Superior temporal gyrus (tissue), 1 donor: ENCODE results near the gene NPIPB2.
"Not testable (repeated sequence)": the region's sequence is repeated elsewhere in the genome, so short reads cannot be mapped to it uniquely, and the experiment has no call there.

ENCODE experiments used
- DNase-seq: peaks from one replicate; pipeline ENCODE4 v3.0.0-alpha.2; 2016; ENCODE audit errors: extremely low spot score

The NPIPB2 gene

DNA sequence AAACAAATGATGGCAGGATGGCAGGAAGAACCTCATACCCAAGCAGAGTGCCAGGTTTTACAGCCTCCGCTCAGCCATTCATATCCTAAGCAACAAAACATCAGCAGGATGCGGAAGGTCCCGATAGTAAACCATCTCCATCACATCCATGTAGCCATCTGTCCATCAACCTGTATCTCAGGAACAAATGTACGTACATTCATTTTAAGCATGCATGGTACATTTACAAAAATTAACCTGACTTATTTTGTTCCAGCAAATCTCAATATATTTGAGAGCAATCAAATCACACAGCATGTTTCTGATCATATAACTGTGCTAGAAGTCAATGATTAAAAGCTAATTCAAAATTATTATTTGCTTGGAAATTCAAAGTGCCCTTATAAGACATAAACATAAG, at the start of gene NPIPB2:
Gene NPIPB2 (minus strand): TSS at position 101 of the 400 bp plus-strand sequence. CDS start 0 bp downstream, at position 101.
- DNase-seq = not testable (repeated sequence)

DNA sequence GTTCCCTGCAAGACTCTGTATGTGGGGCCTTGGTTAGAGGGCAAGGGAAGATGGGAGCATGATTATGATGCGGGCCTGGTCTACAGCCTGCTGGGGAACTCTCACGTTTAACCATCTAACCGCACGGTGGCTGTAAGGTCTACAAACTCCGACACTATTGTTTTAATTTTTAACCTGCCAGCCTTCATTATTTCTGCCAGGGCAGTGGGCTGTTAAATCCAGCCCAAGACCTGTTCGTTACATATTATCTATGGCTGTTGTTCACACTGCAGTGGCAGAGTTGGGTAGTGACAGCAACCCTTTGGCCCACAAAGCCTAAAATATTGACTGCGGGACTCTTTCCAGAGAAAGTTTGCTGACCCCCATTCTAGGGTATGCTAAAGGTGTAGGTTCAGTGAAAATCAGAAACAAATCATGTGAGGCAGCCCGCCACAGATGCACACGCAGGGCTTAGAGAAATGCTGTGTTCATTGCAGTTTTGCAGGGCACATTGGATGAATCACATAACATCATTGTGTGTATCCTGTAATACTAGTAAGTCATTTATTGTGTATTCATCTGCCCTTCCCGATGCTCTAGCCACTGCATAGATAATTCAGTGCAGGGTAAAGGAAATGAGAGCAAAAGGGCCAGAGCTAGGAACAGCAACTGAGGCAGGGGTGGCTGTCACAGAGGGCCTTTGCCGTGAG, 49.0 kb upstream of the NPIPB2 start:
- no peak for DNase-seq

DNA sequence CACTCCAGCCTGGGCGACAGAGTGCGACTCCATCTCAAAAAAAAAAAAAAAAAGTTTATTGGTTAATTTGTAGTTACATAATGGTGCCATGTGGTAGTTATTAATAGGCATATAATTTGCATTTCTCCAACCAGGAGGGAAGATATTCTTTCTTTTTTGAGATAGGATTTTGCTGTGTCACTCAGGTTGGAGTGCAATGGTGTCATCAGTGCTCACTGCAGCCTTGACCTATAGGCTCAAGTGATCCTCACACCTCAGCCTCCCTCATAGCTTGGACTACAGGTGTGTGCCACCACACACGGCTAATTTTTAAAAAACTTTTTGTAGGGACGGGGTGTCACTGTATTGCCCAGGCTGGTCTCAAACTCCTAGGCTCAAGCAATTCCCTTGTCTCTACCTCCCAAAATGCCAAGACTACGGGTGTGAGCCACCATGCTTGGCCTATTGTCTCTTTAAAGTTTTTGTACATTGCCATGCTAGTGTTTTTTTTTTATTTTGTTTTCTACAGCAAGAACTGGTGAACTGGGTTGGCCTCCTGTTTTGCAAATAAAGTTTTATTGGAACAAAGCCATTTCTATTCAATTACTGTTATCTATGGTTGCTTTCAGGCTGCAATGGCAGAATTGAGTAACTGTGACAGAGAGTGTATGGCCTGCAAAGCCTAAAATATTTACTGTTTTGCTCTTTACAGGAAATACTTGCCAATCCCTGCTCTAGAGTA, 46.6 kb upstream of the NPIPB2 start:
- no peak for DNase-seq

DNA sequence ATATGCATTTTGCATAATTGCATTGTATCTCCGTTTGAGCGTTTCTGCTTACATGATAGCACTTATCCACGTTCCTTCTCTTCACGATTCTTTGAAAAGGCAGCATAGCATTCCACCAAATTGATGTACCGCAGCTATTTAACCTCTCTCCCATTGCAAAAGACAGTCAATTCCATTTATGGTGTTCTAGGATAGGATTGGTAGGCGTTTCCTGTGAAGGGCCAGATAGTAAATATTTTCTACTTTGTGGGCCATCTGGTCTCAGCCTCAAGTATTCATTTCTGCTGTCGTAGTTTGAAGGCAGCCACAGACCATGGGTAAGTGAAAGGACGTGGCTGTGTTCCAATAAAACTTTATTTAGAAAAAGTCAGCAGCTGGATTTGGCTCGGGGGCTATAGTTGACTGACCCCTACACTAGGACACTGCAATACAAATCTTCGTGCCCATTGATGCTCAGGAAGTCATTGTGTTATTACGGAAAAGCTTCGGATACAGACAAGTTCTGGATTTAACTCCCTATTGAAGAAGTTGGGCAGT, 44.7 kb upstream of the NPIPB2 start:
- DNase-seq = no peak

DNA sequence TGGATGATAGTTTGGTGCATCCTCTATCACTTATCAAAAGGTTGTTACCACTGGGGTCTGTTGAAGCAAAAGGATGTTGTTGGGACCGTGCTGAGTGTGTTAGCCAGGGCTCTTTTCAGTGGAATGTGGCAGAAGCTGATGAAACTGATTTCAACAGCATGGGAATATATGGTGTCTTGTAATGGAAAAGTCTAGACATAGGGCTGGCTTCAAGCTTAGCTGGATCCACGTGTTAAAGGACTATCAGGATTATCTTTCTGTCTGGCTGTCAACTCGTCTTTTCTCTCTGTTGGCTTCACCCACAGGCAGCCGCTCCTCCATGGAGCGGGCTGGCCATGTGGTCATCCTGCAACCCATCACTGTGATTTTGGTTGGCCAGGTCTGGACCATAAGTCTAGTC, 43.4 kb upstream of the NPIPB2 start:
- DNase-seq = no peak

DNA sequence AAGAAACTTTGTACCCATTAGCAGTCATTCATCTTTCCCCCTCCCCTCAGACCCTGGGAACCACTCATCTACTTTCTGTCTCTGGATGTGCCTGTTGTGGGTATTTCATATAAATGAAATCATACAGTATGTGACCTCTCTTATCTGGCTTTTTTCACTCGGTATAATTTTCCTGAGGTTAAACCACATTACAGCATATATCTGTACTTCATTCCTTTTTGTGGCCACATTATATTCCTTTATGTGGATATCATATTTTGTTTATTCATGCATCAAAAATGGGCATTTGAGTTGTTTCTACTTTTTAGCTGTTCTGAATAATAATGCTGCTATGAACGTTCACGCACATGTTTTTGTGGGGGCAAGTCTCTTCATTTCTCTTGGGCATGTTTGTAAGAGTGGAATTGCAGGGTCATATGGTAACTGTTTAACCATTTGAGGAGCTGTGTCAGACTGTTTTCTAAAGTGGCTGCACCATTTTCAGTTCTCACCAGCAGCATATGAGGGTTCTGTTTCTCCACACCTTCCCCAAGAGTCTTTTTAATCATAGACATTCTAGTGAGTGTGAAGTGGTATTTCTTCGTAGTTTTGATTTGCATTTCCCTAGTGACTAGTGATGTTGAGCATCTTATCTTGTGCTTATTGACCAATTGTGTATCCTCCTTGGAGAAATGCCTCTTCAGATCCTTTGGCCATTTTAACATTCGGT, 38.4 kb upstream of the NPIPB2 start:
- no peak for DNase-seq

DNA sequence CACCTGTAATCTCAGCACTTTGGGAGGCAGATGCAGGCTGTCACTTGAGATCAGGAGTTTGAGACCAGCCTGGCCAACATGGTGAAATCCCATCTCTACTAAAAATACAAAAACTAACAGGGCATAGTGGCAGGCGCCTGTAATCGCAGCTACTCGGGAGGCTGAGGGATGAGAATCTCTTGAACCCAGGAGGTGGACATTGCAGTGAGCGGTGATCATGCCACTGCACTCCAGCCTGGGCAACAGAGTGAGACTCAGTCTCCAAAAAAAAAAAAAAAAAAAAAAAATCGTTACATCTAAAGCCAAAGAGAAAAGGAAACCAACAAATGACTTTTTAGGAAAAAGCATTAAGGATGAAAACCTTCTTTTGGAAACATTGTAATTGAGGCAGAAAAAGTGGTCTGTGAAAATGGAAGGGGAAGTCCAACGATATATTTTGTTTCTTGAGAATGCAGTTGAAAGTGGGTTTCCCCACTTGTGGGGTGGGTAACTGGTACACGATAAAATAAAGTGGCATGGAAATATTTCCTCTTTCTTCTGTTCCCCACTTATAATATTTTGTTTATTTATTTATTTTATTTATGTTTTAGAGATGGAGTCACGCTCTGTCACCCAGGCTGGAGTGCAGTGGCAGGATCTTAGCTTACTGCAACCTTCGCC, 37.3 kb upstream of the NPIPB2 start:
- no peak for DNase-seq

DNA sequence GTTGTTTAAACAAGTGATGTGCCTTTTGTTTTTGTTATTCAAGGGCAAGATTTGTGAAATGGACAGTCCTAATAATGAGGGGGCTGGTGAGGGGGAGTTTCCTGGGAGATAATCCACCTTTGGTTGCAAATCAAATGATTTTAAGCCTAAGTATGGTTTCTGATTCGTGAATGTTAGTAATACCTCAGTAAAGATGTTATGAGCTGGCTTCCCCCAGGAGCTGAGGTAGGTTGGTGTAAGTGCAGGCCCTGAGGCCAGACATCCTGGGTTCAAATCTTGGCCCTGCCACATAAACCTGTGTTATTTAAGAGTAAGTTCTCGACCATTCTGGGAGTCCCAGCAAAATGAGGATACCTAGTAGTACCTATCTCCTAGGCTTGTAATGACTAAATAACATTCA, 36.2 kb upstream of the NPIPB2 start:
- no peak for DNase-seq

DNA sequence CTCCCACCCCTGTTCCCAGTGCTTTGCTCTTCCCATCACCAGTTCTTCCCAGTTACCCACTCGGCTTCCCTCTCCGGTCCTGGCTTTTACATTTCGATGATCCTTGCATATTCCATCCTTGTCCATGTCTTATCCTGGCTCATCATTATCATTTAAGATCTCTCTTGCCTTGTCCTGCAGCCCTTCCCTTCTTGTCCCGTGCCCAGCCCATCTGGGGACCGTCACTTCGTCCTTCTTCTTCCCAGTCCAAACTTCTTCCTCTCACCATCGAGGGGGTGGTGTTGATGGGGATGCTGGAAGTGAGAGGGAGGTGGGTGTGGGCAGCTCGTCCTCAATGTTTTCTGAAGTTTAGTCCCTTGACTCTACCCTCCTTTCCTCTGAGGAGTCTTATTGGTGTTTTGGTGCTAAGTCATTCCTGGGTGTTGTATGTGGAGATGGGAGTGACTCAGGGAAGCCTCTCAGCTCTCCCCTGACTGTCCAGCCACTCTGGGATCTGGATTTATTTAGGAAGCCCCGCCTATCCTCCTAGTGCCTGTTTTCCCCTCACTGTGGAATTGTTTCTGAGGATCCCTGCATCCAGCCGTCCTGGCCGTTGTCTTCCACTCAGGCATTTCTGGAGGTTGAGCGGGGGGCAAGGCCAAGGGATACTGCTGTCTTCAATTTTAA, 35.7 kb upstream of the NPIPB2 start:
- peak; percentile 51 for DNase-seq

DNA sequence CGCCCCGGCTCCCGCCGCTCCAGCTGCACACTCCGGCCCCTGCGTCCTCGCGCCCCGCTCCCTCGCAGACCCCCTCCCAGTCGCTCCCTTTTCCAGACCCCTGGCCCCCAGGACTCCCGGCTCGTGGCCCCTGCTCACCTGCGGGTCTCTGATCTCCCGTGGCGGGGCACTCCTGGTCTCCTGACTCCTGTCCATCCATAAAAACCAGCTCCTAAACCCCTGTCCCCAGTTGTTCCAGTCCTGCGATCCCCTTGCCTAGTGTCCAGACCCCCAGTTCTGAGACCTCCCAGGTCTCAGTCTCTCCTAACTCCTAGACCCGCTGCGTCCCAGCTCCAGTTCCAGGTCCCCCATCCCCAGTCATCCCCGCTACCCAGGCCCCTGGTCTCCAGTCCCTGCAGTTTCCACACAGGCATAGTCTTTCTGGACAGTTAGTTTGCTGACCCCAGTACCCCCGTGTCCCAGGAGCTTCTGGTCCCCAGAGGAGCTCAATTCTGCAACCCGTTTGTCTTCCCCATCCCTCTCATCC, 35.1 kb upstream of the NPIPB2 start:
- no peak for DNase-seq

DNA sequence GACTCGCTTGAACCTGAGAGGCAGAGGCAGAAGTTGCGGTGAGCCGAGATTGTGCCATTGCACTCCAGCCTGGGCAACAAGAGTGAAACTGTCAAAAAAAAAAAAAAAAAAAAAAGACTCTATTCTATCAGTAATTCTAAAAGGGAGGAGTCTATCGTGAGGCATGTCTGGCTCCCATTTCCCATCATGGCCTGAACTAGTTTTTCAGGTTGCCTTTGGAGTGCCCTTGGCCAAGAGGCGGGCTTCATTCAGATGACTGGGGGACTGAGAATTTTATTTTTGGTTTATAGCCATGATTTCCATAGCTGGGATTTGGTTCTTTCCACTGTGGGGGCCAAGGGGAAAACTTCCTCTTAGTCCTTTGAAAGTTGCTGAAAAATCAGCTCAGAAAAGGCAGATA, 31.2 kb upstream of the NPIPB2 start:
- no peak for DNase-seq

DNA sequence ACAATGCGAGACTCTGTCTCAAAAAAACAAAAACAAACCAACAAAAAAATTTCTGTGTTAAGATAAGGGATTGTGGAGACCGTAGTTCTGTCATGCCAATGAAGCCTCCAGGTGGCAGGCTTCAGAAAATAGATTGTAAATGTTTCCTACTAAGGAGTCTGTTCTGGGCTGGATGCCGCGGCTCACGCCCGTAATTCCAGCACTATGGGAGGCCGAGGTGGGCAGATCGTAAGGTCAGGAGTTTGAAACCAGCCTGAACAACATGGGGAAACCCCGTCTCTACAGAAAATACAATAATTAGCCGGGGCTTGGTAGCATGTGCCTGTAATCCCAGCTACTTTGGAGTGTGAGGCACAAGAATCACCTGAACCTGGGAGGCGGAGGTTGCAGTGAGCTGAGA, 30.3 kb upstream of the NPIPB2 start:
- no peak for DNase-seq

DNA sequence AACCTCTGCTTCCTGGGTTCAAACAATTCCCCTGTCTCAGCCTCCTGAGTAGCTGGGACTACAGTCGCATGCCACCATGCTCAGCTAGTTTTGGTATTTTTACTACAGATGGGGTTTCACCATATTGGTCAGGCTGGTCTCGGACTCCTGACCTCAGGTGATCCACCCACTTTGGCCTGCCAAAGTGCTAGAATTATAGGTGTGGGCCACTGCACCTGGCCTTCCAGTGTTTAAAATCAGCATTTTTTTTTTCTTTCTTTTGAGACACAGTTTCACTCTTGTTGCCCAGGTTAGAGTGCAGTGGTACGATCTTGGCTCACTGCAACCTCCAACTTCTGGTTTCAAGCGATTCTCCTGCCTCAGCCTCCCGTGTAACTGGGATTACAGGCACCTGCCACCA, 28.4 kb upstream of the NPIPB2 start:
- DNase-seq = not testable (repeated sequence)

DNA sequence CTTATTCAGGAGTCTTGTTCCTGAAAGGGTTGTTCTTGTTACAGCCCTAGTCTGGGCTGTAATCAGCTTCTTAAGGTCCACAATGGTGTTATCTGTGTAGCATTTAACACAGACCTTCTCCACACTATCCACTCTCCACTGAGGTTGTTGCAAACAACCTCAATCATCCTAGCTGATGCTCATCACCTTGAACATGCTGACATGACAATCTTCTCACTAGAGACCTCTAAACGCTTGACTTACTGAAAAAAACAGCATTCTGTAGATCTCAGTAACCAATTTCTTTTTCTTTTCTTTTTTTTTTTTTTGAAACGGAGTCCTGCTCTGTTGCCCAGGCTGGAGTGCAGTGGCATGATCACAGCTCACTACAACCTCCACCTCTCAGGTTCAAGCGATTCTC, 26.7 kb upstream of the NPIPB2 start:
- no peak for DNase-seq

DNA sequence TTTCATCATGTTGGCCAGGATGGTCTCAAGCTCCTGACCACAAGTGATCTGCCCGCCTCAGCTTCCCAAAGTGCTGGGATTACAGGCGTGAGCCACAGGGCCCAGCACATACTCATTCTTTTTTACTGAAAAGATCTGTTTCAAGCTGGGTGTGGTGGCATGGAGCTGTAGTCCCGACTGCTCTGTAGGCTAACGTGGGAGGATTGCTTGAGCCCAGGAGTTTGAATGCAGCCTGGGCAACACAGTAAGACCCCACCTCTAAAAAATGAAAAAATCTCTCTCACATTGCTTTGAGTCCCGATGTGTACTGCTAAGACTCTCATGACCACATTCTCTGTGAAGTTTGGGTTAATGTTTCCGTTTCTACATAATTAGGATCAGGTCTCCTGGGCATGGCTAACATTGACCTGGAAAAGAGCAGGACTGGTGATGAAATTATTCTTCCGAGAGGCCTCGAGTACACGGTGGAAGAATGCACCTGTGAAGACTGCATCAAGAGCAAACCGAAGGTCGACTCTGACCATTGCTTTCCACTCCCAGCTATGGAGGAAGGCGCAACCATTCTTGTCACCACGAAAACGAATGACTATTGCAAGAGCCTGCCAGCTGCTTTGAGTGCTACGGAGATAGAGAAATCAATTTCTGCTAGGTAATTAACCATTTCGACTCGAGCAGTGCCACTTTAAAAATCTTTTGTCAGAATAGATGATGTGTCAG, 25.5 kb upstream of the NPIPB2 start:
- DNase-seq = no peak

DNA sequence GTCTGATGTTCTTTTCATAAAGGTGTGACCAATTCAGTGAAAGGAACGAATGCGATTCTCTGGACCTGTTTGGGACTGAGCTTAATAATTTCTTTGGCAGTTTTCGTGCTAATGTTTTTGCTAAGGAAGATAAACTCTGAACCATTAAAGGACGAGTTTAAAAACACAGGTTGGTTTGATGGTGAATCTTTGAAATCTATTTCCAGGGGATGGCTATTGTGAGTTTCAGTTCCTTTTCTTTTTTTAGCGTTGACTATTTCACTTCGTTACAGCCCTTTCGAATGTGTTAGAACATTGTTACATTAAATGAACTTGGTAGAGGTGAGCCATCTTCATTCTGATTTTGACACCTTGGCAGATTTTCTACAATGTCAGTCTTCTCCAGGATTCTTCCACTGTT, 24.3 kb upstream of the NPIPB2 start:
- DNase-seq = no peak

DNA sequence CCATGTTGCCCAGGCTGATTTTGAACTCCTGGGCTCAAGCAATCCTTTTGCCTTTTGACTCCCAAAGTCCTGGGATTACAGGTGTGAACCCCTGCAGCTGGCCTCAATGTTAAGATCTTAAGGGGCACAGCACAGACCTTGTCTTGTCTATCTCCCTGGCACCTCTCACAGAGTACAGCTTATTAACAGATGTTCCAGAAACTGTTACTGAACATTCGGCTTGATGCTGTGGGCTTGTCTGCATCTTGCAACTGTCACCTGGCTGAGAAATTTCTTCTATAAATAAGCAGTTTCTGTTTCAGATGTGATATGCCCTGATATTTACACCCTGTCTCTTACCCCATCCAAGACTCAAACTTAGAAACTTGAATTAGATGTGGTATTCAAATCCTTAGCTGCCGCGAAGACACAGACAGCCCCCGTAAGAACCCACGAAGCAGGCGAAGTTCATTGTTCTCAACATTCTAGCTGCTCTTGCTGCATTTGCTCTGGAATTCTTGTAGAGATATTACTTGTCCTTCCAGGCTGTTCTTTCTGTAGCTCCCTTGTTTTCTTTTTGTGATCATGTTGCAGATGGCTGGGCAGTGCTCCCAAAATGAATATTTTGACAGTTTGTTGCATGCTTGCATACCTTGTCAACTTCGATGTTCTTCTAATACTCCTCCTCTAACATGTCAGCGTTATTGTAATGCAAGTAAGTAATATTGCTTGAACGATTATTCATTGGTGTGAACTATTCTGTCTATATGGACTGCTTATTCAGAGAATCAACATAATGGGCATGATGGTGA, 23.1 kb upstream of the NPIPB2 start, which contains the start of gene TNFRSF17:
Gene TNFRSF17 (plus strand): TSS at position 450 of the 791 bp plus-strand sequence. CDS start 115 bp downstream, at position 565.
- peak; percentile 24 for DNase-seq

DNA sequence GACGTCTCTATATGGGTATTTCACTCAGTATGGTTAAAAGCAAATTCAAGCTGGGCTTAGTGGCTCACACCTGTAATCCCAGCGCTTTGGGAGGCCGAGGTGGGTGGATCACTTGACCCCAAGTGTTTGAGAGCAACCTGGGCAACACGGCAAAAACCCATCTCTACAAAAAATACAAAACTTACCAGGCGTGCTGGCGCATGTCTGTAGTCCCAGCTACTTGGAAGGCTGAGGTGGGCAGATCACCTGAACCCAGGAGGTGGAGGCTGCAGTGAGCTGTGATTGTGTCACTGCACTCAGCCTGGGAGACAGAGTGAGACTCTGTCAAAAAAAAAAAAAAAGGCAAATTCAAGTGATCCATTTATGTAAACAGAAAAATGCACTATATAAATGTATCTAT, 21.9 kb upstream of the NPIPB2 start:
- no peak for DNase-seq

DNA sequence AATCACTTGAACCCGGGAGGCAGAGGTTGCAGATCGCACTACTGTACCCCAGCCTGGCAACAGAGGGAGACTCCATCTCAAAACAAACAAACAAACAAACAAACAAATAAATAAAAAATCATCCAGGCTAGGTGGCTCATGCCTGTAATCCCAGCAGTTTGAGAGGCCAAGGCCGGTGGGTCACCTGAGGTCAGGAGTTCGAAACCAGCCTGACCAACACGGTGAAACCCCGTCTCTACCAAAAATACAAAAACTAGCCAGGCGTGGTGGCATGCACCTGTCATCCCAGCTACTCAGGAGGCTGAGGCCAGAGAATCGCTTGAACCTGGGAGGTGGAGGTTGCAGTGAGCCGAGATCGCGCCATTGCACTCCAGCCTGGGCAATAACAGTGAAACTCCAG, 21.1 kb upstream of the NPIPB2 start:
- DNase-seq = not testable (repeated sequence)

DNA sequence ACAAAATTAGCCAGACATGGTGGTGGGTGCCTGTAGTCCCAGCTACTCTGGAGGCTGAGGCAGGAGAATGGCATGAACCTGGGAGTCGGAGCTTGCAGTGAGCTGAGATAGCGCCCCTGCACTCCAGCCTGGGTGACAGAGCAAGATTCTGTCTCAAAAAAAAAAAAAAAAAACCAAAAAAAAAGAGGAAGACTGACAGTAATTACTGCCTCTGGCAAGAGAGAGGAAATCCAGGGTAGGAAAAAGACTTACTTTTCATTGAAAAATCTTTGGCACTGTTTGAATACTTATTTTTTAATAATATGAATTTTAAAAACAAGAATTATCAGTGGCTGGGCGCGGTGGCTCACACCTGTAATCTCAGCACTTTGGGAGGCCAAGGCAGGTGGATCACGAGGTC, 20.6 kb upstream of the NPIPB2 start:
- DNase-seq = not testable (repeated sequence)
